Middle frontal gyrus (tissue), 1 donor: ENCODE results near the gene HCAR2.
"Not testable (repeated sequence)": the region's sequence is repeated elsewhere in the genome, so short reads cannot be mapped to it uniquely, and the experiment has no call there.

ENCODE experiments used
- DNase-seq: peaks from one replicate; pipeline ENCODE4 v3.0.0-alpha.2; 2015; ENCODE audit warnings: low spot score; ENCODE audit errors: extremely low spot score

Gene HCAR2

DNA sequence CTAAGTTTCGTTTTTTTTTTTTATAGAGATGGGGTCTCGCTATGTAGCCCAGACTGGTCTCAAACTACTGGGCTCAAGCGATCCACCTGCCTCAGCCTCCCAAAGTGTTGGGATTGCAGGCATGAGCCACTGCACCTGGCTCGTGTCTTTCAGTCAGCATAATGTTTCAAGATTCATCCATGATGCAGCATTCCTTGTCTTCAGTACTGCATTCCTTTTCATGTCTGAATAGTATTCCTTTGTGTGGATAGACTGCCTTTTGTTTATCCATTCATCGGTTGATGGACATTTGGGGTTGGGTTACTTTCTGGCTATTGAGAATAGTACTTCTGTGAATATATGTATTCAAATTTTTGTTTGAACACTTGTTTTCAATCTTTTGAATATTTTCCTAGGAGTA is 37.4 kb downstream of the HCAR2 start:
- no peak for DNase-seq

DNA sequence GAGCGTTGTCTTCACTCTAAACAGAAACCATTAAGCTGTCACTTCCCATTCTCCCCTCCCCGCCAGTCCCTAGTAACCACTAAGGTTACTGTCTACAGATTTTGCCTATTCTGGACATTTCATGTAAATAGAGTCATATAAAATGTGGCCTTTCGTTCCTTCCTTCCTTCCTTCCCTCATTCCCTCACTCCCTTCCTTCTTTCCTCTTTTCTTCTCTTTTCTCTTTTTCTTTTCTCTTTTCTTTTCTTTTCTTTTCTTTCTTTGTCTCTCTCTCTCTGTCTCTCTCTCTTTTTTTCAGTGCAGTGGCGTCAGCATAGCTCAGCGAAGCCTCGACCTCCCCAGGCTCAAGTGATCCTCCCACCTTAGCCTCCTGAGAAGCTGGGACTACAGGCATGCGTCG is 37.8 kb downstream of the HCAR2 start:
- DNase-seq: no peak

DNA sequence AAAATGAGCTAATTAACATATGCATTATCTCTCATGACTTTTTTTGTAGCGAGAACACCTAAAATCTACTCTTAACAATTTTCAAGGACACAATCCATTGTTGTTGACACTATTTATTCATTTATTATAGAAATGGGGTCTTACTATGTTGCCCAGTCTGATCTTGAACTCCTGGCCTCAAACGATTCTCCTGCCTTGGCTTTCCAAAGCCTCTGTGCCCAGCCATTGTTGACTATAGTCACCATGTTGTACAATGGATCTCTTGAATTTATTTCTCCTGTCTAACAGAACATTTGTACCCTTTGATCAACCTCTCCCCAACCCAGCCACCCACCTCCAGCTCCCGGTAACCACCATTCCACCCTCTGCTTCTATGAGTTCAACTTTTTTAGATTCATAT is 41.2 kb downstream of the HCAR2 start:
- no peak for DNase-seq

DNA sequence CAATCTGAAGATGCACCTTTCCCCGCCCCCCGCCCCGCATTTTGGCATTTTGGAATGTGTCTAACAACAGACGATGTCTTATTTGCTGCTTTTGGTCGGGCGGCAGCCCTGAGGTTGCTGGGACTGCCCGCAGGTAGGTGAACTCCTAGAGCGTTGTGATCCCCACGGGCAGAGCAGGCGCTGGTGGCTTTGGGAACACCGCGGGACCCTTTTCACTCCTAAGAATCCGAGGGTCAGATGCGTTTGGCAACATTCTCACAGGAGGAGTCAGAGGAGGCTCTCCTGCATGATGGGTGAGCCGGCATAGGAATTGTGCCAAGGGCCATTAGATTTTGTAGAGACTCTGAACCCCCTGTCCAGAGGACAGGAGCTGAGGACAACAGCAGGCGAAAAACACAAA is 41.9 kb downstream of the HCAR2 start:
- no peak for DNase-seq

DNA sequence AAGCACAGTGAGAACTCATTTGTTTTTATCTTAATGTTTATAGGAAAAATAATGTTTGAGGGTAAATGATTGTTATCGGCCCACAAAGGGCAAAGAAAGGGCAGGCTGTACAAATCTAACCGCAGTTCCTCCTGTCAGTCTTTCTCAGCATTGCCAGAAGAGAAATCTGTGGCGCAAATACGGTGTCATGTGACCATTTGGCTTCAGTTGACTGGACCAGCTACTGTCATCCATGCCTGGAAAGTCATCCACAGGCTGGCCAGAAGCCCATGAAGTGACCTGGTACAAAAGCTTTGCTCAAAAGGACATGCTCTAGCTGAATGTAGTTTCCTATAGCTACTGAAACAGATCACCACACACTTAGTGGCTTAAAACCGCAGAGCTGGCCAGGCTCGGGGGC is 43.6 kb downstream of the HCAR2 start:
- no peak for DNase-seq

DNA sequence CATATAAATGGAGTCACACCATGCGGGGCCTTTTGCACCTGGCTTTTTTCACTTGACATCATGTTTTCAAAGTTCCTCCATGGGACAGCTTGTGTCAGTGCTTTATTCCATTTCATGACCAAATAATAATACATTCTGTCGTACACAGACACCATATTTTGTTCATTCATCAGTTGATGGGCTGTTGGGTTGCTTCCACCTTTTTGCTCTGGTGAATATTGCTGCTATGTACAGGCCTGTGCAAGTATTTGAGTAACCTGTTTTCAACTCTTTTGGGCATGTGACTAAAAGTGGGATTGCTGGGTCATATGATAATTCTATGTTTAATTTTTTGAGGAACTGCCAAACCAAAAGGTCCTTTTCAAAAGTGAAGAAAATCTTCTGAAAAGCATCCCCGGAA is 46.9 kb downstream of the HCAR2 start:
- no peak for DNase-seq

DNA sequence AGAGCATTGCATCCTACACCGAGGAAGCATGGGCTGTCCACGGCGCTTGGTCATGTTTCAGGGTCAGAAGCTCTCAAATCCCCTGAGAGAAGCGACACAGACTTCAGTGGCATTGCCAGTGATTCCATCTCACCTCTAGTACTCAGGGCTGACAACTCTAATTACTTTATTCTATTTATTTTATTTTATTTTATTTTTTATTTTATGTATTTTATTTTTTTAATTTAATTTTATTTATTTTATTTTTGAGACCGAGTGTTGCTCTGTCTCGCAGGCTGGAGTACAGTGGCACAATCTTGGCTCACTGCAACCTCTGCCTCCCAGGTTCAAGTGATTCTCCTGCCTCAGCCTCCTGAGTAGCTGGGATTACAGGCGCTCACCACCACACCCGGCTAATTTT is 49.9 kb downstream of the HCAR2 start:
- DNase-seq: not testable (repeated sequence)

DNA sequence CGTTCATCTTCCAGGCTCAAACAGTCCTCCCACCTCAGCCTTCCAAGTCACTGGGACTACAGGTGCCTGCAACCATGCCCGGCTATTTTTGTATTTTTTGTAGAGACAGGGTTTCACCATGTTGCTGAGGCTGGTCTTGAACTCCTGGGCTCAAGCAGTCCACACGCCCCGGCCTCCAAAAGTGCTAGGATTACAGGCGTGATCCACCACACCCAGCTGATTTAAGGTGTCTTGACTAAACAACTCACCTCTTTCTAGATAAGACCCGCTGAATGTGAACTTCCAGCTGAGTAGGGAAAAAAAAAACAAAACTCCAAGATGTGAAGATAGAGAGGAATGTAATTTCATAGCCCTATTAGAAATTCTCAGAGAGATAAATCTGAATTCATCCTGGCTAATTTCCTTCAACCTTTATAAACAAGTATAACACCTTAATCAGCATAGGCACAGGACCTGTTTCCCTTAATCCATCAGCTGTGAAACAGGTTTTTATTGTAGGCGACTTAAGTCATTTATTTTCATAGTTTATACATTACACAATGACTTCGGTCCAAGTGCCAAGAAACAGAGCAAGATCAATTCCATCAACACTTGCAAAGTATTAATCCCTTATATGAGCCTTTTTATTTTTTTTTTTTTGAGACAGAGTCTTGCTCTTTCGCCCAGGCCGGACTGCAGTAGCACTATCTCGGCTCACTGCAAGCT is 51.5 kb downstream of the HCAR2 start:
- no peak for DNase-seq
